Non-pigmented ciliary epithelial cell (primary cell): ENCODE data around the gene APC2.
"Not testable (repeated sequence)": the region's sequence is repeated elsewhere in the genome, so short reads cannot be mapped to it uniquely, and the experiment has no call there.

ENCODE experiments used
- DNase-seq: peaks from one replicate; pipeline ENCODE4 v3.0.0-alpha.2; 2010; ENCODE audit warnings: low read depth

APC2 gene

GRCh38 chr19:1467490-1468273 lies 17.8 kb downstream of the APC2 start:
- DNase-seq, result no peak

GRCh38 chr19:1468274-1468820 lies 18.4 kb downstream of the APC2 start:
- DNase-seq, result no peak

GRCh38 chr19:1468821-1469254 lies 18.9 kb downstream of the APC2 start:
- DNase-seq, result no peak

GRCh38 chr19:1469255-1470054 lies 19.5 kb downstream of the APC2 start:
- DNase-seq, result no peak

- no peak for DNase-seq
These were observed 20.1 kb downstream of the APC2 start for GRCh38 chr19:1470055-1470304.

GRCh38 chr19:1470305-1471009 lies 20.5 kb downstream of the APC2 start:
- no peak for DNase-seq

- no peak for DNase-seq
These were observed 21.1 kb downstream of the APC2 start for GRCh38 chr19:1471010-1471514.

- no peak for DNase-seq
These were observed 21.7 kb downstream of the APC2 start for GRCh38 chr19:1471515-1472160.

GRCh38 chr19:1472231-1473084 lies 22.5 kb downstream of the APC2 start:
- DNase-seq, result no peak

GRCh38 chr19:1473085-1473851 lies 23.3 kb downstream of the APC2 start:
- no peak for DNase-seq

- DNase-seq, result no peak
These were observed 24.3 kb downstream of the APC2 start for GRCh38 chr19:1474011-1474764.

GRCh38 chr19:1474765-1475351 lies 24.9 kb downstream of the APC2 start:
- DNase-seq, result no peak

GRCh38 chr19:1475751-1476437 lies 26.0 kb downstream of the APC2 start:
- no peak for DNase-seq

- not testable (repeated sequence) for DNase-seq
These were observed 27.1 kb downstream of the APC2 start for GRCh38 chr19:1477056-1477455.

GRCh38 chr19:1478934-1479707 lies 29.2 kb downstream of the APC2 start, which contains the start of gene C19orf25:
Gene C19orf25, minus strand, starts transcription at chr19:1479215. Its CDS starts 312 bp downstream, at chr19:1478903.
- DNase-seq, result peak; percentile 55

GRCh38 chr19:1481224-1481892 lies 31.4 kb downstream of the APC2 start:
- DNase-seq, result no peak

- DNase-seq, result no peak
These were observed 32.0 kb downstream of the APC2 start for GRCh38 chr19:1481893-1482360.
